Measurements from ENCODE around the gene TMEM54.

The TMEM54 gene

DNA sequence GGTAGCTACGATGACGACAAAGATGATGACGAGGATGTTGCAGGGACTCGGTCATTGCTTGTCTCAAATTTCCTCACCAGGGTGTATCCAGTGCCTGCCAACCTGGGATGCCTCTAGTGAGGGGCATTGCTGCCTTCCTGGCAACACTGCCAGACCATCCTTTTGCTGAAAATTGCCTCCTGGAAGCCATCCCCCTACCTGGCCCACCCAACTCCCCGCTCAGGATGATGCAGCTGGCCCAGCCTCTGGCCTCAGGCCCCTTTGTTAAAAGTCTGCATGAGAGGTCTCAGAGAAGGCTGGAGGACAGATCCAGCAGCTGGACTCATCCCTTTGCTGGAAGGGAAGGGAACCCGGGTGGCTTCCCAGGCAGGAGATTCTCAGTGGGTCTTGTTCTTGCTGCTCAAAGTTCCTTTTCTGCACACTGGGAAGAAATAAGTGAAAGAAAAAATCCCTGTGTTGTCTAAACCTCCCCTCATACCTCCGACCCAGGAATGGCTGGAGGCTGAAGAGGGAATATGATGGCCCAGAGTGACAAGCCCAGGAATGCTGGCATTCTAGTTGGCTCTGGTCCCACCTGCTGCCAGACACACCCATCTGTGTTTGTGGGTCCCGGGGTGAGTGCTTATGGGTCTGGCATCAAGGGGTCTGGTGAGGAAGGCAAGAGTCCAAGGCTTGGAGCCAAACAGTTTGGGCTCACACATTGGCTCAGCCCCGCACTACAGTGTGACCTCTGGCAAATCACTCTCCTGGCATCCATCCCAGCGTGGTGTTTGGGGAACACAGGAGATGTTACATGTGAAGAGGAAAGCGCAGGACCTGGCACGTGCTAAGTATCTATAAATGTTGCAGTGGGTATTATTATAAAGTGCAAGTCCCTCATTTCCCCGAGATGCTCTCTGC, 23.7 kb downstream of the TMEM54 start:
- DNase-seq = no peak

DNA sequence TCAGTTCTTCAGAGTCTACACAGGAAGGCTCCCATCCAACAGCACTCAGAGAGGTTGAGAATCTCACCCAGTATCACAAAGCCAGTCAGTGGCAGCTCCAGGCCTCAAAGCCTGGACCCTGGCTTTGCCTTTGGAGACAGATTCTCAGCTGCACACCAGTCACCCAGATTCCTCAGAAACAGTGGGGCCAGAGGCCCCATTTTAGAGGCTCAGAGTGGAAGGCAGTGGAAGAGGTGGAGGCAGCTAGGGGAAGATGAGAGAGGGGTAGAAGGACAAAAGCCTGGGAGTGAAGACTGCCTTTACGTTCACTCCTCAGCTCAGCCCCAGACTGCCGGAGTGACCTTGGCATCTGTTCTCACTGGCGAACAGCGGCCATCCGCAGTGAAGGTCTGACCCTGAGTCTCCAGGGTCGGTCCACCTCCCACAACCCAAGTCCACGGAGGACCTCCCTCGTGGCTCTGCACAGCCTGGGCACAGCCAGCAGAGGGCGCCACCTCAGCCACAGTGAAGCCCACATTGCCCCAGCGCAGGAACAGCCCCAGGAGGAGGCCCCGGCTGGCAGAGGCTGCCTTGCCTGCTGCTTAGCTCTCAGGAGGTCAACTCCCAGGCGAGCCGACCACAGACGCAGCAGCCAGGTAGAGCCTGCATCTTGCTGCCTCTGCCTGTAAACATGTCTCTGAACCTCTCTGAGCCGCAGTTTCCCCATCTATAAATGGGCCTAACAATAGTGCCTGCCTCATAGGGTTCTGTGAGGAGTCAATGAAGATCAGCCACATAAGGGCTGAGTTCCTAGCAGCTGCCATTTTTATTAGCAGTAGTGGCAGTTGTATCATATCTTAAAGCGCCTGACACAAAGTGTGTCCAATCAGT, 24.6 kb downstream of the TMEM54 start:
- DNase-seq = peak in 1 of 2 experiments; percentile 28

DNA sequence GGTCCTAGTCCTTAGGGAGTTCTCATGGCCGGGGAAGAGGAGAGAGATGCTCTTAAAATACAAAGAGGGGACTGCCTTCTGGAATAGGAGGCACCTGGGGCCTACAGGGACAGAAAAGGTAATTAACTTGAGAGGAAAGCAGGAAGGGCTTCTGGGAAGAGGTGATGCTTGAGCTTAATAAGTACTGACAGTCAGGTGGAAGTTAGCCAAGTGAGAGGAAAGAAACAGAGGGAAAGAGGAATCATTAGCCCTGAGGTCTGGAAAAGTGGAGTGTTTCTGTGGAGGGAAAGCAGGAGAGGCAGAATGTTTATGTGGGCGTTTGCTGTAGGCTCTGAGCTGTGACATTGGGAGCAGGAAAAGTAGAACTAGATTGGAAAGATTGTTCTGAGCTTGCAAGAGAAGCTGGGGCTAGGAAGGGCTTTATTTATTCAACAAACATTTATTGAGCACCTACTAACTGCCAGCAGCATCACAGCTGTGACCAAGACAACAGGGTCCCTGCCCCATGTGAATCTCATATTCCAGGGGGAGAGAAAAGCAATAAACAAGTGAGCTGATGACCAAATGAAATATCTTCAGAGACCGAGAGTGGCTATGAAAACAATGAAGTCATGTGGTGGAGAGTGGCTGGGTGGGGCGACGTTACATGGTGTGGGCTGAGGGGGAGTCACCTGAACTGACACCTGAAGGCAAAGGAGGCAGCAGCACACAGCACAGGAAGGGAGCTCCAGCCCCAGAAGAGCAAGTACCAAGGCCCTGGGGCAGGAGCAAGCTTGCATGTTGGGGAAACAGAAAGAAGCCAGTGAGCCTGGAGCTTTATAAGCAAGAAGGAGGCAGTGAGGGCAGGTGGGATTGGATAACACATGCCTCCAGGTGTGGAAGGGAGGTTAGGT, 26.1 kb downstream of the TMEM54 start:
- DNase-seq = no peak

DNA sequence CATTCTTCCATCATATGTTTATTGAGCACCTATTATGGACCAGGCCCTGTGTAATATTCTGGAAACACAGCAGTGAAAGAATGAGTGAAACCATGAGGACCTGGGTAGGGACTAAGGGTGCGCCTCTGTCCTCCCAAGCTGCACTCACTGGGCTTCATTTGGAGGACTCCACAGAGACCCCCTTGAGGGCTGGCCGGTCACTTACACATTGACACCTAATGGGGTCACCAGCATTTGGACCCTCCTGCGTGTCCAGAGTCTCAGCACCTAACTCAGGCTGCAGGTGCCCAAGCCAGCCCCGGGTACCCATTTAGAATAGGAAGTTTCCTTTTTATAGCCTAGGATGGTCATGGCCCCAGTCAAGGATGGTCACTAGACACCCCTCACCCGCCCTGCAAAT, 27.7 kb downstream of the TMEM54 start:
- DNase-seq = no peak

DNA sequence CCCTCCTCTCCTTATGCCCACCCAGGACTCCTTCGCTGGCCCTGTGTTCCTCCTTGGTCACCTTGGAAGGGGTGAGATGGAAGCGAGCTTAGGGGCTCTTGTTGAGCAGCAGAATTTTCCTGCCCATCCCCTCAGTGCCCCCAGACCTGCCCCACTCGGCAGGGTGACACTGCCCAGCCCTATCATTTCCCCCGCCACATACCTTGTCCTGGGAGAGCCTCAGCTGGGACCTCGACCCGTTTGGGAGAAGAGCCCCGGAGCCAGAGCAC, 29.1 kb downstream of the TMEM54 start:
- DNase-seq = no peak

DNA sequence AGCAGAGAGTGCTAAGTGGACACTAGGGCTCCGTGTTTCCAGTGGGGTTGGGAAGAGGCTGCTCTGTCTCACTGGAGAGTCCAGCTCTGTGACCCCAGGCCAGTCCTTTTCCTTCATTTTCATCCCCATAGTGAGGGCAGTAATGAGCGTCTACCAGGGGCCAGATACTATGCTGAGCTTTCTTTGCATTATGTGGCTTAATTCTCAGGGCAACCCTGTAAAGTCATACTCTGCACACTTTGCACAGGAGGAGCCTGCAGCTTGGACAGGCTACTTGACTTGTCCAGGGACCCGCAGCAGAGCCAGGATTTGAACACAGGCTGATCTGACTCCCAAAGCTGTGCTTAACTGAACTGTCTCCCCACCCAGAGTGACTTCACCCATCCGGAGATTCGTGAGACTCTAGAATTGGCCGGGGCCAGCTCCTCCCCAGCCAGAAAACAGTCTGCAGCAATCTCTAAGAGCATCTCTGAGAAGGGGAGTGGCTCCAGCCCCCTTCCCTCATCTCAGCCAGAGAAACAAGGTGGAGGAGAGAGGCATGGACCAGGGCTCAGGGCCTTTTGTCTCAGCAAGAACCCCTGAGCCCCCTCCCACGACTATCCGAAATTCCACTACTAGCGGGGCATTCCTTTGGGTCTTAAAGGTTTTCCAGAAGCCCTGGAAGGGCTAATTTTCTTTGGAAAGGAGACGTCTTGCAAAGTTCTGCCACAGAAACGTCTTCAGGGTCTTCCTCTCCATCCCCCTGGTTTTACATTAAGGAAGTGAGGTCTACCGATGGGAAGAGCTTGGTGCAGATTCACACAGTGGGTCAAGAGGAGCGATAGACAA, 29.6 kb downstream of the TMEM54 start:
- no peak for DNase-seq

DNA sequence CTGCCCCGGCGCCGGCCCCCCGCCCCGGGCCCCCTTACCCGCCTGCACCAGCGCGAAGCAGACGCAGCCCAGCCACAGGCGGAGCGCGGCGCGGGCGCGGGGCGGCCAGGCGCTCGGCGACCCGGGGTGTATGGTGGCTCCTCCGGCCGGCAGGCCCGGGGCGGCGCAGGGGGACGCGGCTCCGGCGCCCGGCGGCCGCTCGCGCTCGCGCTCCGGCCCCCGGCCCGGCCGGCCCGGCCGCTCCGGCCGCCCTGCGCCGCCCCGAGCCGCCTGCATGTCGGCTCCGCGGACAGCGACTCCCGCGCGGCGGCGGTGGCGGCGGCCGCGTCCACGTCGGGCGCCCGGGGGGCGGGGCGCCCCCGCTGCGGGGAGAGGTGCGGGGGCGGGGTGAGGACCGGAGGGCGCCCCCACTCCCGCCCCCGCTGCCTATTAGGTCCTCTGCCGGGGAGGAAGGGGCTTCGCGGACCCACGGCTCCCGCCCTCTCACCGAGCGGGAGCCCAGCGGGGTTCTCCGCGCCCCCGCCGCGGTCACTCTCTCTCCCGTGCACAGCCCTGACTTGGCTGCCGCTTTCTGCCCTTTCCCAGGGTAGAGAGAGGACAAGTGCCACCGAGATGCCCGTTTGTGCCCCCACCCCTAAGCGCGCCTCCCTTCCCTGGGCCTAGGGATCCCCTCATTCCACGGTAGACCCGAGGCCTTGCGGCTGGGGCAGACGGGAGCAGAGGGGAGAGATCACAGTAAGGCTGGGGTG, 30.4 kb downstream of the TMEM54 start, which contains the start of gene FNDC5:
TSS of gene FNDC5 (minus strand) at position 298 of the 749 bp plus-strand sequence.
- DNase-seq = no peak

DNA sequence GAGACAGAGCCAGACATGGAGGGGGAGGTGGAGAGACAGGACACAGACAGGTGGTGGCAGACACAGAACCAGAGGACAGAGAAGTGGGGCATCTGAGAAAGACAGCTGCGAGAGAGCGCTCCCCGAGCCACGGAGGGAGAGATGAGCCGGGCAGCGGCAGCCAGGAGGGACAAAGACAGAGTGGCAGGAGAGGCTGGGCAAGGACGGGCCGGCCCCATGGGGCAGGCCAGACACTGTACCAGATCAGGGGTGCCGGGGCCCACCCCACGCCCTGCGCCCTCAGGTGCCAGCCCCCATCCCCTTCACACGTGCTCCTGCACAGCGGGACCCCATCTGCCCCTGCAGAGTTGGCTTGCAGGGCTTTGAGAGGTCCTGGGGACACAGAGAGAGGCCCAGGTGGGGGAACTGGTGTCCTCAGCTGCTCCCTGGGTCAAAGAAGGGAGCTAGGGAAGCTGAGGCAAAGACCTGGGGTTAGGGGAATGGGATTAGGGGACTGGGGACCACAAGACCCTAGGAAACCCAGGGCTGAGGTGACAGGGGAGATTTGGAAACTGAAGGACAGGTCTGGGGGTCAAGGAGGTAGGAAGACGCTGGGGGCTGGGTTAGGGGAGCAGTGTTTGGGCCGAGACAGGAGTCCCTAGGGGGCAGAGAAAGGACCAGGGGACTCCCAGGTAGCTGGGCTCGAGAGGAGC, 31.1 kb downstream of the TMEM54 start:
- no peak for DNase-seq

DNA sequence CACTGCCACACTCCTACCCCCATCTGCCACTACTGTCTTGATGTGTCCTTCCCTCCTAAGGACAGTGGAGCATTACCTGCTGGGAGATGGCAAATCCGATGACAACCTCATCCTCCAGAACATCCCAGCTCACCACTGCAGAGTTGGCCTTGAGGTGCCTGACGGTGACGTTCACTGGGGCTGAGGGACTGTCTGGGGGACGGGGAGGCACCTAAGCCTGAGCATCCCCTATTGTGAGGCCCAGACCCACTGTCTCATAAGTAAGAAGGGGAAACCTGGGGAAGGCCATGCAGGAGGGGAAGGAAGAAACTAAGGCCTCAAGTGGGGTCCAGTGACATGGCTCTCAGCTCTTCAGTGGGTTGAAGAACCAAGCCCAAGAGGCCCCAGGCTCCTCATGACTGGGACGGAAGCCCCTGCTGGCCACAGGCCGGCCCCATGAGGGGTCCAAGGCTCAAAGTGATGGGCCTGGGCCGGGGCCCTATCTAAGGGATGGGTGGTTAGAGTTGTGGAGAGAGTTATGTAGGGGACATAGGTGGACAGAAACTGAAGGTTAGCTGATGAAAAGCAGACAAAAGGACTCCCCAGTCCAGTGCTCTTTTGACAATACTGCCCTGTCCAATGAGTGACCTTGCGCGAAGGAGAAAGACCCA, 32.3 kb downstream of the TMEM54 start:
- no peak for DNase-seq

DNA sequence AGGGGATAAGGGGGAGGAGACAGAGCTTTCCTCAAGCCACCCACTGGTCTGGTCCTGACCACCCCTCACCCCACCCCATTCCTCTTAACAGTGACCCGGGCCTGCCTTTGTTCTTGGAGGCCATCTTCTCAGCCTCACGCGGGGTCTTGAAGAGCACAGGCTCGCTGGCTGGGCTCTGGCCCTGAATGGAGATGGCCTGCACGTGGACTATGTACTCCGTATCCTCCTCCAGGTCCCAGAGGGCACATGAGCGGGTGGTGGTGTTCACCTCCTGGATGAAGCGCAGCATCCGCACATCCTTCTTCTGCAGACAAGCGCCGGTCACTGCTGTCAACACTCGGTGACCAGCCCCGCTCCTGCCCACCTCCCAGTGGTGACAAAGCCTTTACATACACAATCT, 33.1 kb downstream of the TMEM54 start:
- no peak for DNase-seq

DNA sequence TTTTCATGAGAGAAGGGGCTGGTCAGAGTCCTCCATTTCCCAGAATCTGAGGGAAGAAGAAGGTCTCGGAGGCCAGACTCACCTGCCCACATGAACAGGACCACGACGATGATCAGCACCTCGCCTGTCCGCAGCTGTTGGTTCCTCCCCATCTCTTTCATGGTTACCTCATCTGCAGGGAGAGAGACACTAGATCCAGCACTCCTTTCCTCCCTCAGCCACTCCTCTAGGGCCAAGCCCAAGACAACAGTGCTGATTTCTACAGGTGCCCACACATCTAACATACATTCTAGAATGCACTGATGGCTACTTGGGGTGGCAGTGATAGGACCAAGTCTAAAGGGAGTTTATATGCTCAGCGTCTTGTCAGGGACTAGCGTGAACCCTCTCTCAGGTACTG, 33.5 kb downstream of the TMEM54 start:
- DNase-seq = no peak

DNA sequence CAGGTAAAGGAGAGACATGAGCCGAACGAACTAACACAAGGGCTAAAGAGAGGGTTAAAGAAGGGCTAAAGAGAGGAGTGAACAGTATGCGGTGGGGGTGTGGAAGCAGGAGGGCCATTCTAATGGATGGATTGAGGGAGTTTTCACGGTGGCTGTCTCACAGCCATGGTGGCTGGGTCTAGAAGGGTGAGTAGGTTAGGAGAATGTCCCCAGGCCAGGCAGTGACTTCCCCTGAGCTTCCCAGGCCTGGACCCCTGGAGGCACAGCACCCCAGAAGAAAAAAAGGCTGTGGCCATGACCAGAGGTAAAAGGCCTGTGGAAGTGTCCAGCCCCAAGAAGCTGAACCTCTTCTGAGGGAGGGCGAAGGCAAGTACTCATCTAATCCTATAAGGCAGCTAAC, 34.0 kb downstream of the TMEM54 start:
- no peak for DNase-seq

DNA sequence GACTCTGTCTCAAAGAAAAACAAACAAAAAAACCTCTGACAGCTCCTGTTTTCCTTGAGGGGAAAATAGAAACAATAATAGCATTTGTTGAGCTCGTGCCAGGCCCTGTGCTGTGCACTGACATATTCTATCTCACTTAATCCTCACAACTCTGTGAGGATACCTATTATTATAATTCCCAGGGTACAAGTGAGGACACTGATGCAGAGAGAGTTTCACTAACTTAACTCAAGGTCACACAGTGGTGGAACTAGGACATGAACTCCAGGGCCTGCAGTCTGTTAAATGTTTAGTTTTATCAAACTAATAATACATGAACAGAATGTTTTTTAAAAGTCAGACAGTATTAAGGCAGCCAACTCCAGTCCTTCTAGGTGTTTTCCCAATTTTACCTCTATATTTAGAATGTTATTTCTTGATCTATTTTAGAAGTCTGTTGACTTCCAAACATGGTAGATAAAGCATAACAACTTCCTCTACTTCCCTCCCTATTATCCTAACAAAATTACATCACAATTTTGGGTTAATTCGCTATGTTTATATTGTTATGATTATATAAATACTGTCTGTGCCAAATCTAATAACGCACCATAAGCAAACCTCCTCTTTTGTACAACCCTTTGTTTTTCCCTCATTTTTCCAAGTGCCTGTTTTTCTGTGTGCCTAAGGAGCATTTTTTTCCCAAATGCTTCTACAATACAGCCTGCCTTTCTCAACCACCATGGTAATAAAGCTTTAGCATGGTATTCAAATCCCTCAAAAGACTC, 35.4 kb downstream of the TMEM54 start:
- no peak for DNase-seq

DNA sequence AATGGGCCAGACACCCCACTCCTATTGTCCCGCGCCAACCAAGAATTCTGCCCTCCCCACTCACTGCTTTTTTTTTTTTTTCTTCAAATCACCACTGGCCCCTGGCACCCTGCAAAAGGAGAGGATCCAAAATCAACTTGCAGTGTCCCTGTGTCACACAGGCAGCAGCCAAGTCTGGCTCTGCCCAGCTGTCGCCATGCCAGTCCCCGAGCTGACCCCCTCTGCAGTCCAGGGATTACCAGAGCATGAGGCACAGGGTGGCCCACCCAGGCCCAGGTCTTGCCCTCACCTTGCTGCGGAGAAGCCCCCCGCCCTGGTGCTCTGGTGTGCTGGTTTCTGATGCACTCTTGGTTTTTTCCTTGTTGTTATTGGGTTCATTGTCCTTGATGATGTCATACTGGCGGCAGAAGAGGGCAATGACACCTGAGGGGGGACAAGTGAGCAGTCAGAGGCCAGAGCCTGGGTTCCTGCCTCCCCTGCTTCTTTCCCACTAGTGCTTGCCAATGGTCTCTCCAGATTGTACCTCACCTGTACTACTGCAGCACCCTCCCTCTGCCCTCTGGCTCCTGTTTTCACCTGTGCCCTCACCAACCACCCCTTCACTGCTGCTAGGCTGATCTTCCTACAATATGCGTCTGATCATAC, 36.7 kb downstream of the TMEM54 start:
- no peak for DNase-seq

DNA sequence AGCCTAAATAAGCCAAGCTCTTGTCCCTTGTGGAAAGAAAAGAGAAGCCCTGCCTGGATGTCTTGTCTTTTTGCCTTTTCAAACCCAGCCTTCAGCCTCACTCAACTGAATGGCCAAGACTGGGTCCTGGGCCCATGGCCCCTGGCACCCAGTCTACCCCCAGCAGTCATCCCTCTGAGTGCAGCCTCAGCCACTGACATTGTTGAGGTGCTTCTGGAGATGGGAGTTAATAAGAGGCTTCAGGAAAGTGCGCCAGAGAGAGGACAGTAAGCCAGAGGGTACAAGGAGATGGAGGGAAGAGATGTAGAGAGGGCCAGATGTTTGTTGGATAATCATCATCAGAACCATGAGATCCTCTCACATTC, 37.3 kb downstream of the TMEM54 start:
- no peak for DNase-seq

DNA sequence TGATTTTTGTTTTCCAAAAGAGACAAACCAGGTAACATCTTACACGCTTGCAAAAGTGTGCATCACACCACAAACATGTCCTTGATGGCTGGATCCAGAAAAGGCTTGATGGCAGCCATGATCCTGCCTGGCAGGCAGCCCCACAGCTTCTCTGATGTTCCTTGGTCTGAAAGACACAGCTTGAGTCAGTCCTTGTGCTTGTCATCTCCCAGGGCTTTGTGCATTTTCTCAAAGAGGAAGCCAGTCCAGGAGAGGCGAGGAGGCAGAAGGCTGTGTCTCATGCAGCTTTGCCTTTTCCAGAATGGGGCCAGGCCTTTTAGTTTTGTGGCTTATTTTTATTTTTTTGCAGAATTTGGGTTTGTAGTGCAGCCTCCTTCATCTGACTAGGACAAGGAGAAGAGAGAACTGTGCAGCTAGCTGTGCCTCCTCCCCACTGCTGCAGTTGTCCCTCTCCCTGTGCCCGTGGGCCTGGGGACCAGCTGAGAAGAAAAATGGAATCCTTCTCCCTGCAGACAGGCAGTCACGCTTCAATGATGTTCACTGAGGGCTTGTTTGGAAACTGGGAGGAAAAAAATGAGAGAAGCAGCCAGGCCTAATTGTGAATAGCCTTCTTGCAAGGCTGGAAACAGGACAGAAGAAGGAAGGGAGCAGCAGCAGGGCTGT, 37.8 kb downstream of the TMEM54 start:
- no peak for DNase-seq

DNA sequence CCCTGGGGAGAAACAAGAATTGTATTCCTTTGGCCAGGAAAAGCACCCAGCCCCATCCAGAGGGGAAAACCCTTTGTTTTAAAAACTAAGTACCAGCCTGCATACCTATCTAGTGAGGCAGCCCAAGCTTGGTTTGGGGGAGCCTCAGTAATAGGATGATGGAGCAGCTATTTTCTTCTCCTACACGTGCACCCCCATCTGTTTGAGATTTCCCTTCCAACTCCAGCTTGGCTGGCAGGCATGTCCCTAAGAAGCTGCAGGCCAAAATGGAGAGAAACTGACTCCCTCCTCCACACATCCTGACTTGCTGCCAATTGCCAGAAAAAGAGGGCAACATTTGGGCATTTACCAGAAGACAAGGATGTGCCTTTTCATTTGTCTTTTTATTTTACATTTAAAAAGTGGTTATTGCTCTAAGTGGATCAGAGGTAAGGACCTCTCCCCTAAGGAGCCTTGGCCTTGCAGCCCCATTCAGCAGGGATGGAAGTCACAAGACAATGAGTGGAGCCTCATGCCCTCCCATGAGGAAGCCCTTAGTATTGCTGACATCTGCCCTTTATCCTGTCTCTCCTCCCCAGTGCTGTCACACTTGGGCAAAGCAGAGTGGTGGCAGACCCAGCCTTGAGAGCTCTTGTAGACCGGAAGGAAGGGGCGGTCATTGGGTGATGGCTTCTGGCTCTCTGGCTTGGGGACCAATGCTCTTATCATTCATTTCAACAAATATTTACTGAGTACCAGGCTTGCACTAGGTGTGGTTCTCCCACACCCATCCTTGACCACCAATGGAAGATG, 39.1 kb downstream of the TMEM54 start:
- DNase-seq = no peak

DNA sequence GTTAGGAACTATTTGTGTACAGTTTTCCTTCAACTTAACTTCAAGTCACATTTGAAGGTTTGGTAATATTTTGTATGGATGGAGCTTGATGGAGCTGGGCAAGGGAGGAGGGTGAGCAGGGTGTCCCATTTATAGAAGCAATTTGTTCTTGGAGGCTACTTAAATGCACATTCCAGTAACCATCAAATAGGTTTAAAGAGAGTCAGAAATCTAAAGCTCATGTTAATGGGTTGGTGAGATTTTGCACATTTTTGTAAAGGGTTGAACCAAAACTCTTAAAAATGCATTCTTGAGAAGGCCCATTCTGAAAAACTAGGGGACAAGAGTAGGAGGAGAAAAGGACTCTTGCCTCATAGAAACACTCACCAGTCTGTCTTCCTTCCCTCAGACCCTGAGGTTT, 40.6 kb downstream of the TMEM54 start:
- DNase-seq = no peak

Measured in SW 1271 (cell line).